ENCODE measurements around the gene PAPOLB.

The PAPOLB gene

DNA sequence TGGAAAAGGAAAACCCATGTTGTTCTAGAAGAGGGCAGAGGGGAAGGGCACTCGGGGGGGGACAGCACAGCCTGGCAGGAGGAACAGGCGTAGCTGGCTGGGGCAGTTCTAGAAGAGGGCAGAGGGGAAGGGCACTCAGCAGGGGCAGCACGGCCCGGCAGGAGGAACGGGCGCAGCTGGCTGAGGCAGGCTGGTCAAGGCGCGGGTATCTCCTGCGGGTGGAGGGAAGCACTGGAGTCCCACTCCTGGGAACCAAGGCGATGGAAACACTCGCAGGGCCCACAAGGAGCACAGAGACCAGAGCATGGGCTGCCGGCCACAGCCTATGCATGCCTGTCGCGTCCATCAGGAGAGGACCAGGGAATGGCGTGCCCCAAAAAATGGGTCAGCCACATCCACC lies 36.7 kb downstream of the PAPOLB start:
- no peak for DNase-seq (ENCODE audit: low read depth in 3 of 3, low spot score in 1 of 3)

DNA sequence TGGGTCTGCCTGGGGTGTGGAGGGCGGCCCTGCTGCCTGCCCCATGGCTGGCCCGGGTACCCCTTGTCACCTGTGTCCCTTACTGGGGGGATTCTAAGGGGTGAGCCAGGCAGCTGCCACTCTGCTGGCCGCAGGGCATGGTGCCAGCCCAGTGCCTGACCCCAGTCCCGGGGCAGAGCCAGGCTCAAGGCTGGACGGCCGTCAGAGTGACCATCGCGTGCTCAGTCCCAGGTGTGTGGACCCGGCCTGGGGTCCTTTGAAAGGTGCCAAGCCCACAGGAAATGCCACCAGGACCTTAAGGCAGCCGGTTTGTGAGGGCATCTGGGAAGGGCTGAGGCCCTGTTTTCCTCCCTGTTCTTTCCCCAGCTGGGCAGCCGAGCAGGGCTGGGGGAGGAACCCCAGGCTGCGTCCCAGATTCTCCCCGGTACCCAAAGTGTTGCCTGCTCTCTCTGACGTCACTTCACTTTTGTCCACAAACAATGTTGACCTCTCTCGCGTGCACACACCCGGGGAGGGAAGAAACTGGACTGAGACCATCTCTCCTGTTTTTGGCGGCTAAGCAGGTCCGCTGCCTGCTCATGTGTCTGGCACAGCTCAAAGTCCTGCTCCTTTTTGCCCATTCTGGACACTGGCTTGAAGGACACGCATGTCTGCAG lies 37.6 kb downstream of the PAPOLB start:
- no peak for DNase-seq (ENCODE audit: low read depth in 3 of 3, low spot score in 1 of 3)

DNA sequence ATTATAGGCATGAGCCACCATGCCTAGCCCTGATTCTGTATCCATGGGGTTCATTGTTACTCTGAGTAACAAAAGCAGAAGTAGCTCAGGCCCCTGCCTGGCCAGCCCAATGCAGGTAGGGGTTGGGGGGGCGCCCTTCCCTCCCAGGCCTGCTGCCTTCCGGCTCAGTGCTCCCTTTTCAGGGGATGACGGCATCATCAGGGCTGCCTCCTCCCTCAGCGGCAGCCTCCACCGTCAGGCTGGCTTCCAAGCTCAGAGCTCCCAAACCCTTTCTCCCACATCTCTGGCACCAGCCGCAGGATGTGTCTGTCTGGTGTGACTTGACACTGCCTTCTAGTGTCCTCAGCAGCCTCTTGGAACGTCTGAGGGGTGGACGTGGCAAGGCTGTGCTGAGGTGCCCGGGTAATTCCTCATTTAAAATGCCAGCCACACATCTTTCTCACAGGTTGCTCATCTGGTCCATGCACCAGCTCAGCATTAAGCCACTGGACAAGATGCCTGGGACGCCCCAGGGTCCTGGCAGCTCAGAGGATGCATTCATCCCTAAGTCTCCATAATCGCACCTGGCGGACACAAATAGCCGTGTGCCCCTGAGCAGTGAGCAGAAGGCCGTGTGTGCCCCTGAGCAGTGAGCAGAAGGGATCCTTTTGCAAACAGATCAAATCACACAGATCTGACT lies 38.2 kb downstream of the PAPOLB start:
- no peak for DNase-seq (ENCODE audit: low read depth in 3 of 3, low spot score in 1 of 3)

DNA sequence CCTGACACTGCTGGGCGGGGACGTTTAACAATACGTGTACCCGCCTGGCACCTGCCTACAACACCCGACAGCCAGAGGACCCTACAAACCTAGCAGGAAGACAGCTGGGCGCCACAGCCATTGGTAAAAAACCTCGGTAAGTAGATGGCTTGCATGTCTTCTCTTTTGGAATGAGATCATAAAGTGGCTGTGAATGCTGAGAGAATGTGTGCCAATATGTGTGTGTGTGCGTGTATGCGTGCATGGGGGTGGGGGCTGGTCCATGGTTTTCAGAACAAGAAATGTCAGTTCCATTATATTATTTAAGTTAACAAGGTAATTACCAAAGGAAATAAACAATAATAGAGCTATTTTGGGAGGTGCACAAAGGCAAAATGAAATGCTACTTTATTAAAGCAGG lies 39.2 kb downstream of the PAPOLB start:
- DNase-seq (ENCODE audit: low read depth in 3 of 3, low spot score in 1 of 3) = no peak

DNA sequence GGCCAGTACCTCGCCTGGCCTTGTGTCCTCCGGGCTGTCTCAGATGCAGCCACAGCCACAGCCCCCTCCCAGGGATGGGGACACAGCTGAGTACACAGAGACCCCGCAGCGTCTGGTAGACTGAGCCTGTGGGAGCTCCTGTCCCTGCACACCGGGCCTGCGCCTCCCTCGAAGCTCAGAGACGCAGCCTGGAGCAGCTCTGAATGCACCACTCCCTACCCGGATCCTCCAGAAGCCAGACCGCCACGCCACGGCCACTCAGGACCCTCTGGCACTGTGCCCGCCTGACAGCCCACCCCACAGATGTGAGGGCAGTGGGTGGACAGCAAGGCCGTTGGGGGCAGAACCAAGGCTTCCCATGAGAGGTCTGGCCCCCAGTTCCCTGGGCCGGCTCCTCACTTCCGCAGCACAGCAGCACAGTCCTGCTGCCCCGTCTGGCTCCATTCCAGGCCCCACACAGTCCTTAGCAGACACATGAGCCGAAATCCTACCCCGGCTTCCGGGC lies 40.8 kb downstream of the PAPOLB start:
- no peak for DNase-seq (ENCODE audit: low read depth in 3 of 3, low spot score in 1 of 3)

DNA sequence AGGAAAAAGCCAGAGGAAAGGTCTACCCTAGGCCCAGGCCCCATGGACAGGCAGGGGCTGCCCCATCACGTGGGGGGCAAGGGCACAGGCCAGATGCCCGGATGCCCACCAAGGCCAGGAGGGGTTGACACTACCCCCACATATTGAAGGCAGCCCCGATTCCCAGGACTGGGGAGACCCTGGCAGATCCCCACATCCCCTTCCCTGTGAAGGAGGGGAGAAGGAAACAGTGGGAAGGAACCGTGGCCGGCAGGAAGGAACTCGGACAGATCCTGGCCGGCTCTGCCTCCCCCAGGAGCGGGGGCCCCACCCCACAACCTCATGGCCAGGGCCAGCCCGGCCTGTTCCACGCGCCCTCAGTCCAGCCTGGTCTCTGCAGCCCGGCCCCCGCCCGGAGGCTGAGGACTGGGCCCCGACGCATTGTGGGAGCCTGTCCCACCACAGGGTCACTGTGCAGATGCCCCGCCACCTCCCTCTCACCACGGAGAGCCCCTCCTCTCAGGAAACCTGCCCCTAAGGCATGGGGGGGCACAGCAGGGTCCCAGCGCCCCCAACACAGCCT lies 41.3 kb downstream of the PAPOLB start:
- DNase-seq (ENCODE audit: low read depth in 3 of 3, low spot score in 1 of 3) = no peak

DNA sequence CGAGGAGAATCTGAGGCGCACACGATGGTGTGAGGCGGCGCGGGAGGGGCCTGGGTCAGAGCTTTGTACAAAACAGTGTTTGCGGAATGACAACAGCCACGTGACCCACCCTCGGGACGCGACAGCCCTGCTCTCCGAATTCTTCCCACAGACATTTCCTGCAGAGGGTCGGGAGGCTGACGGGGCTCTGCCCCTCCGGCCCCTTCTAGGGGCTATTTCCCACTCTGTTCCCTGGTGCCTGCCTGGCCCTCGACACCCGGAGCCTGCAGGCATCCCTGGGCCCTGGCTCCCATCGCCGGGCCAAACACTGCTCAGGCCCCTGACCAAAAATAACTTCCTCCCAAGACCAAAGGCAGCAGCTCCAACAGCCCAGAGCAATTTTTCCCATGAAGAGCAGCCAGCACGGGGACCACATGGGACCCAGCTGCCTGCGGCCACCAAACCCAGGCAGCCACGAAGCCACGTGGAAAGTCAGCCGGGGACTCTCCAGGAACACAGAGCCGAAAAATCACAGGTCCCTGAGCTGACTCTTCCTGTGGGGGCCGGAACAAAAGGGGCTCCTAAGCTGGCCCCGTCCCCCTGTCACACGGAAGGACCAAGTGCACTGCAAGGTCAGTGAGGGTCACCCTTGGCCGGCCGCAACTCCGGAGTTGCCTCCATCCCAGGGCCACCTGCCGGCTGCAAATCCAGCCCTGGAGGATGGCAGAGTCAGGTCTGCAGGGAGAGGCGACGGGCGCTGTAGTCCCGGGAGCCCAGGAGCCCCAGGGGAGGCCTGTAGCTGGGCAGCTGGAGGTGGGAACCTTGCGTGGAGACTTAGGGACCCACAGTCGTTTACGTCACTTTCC lies 42.0 kb downstream of the PAPOLB start:
- no peak for DNase-seq (ENCODE audit: low read depth in 3 of 3, low spot score in 1 of 3)

DNA sequence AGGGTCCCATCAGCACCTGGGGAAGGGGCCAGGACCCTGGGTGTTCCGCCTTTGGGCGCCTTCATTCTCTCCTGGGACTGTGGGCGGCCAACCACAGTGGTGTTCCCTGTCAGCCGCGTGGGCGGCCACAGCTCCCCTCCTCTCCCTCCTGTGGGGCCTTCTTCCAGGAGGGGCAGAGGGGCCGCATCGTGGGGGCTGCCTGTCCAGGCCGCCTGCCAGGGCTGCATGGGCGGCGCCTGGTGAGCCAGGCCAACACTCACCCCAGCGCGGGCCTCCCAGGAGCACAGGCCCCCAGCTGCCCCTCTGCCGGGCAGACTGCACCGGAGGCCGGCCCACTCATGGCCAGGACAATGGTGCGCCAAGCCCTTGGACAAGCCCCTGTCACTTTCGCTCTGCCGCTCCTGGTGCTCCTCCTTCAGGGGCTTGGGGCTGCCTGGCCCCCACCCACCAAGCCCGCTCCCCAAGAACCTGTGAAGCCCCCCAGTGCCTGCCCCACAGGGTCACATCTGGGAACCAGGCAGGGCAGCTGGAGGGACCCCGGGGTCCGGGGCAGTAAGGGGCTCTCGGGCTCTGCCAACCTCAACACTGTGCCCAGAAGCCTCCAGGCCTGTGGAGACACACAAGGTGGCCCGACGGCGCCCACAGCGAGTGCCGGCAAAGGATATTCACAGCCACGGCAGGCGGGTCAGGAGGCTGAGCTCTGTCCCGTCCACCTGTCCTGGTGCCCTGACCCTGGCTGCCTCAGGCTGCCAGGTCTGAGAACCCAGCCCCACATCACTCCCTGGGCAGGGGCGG lies 43.6 kb downstream of the PAPOLB start:
- DNase-seq (ENCODE audit: low read depth in 3 of 3, low spot score in 1 of 3) = no peak

DNA sequence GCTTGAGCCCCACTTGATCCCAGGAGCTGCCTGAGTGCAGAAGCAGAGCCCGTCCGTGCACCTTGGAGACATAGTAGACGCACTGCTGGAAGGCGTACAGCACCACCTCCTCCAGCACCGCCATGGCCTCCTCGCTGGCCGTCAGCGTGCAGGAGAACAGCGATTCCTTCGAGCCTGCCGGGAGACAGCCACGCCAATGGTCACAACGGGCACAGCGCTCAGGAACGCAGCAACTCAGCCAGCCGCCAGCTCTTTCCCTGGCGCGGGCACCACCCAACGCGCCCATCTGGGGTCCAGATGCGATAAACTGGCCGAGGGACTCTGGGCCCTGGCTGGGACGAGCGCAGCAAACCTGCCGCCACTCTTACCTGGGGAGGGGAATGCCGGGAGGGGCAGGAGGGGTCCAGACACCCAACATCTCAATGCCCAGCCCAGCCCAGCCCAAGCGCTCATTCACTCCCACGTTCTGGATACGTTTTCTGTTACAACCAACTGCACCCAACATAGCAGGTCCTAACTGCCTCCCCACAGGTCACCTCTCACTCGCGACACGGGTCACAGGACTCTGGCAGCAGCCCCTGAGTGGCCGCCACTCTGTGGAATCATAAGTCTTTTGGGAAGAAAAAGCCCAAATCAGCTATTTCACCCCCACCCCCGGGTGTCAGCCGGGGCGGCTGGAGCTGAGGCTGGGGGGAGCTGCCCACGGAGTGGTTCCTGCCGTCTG lies 44.5 kb downstream of the PAPOLB start:
- no peak for DNase-seq (ENCODE audit: low read depth in 3 of 3, low spot score in 1 of 3)

DNA sequence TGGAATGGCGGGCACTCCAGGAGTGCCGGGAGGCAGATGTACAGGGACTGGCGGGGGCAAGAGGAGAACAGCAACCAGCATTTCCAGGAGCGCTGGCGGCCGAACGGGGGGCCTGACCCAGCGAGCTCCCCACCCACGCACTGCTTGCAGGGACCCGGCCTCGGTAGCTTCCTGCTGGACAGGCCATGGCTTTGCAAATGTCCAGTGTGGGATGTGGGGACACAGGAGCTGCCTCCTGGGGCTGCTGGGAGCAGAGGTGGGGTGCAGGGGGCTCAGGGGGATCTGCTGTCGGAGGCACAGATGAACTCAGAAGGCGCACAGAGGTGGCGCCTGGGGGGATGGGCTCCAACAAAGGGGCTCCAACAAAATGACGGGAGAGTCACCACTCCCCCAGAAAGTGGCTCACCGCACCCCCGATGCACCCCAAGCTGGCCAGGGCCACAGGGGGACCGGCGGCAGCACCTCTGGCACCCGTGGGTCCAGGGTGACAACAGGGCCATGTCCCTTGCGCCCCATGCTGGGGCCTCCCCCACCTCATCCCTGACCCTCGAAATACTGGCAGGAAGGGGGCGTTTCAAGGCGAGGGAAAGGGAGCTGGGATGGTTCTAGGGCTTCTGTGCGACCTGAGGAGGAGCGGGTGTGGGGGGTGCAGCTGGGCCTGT lies 45.3 kb downstream of the PAPOLB start:
- no peak for DNase-seq (ENCODE audit: low read depth in 3 of 3, low spot score in 1 of 3)

DNA sequence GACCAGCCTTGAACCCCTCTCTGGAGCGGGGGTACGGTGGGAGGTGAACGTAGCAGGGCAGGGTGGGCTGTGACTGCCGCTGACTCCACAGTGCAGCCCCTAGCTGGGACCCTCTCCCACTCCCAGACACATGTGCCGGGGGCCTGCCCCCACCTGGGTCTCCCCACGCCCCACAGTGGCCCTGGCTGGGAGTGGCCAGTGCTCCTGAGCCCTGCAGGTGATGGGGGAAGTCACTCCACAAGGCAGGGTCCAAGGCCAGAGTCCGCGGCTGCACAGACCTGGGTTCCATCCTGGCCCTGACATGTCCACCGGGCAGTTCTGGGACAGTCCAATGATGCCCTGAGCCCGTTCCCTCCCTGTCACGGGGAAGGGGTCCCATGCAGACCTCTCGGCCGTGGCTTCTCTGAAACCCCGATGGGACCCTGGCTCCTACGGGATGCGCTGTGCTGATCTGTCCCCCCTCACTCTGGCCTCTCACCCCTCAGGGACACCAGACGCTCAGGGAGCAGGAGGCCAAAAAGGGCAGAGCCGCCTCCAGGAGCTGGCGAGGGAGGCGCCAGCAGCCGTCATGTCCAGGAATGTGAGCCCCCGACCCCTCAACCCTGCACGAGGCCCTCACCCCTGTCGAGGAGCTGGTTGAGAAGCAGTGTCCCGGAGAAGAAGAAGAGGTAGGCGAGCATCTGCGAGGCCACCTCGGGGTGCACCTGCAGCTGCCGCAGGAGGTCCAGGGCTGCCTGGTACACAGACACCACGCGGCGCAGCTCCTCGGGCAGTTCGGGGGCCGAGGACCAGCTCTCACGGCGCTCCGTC lies 46.0 kb downstream of the PAPOLB start:
- no peak for DNase-seq (ENCODE audit: low read depth in 3 of 3, low spot score in 1 of 3)

DNA sequence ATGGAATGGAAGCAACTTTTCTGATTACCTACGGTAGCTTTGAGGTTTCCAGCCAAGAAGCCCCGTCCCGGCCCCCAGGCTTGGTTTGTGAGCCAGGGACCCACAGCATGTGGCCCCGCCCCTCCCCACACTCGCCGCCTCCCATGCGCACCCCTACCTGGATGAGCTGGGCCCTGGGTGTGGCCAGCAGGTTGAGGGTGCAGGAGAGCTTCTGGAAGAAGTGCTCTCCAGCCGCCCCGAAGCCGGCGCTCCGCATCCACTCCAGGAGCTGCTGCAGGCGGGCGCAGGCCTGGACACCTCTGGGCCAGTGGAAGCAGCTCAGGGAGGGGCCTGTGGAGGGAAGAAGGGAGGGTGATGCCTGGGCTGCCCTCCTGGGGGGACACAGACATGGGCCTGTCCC lies 46.7 kb downstream of the PAPOLB start:
- DNase-seq (ENCODE audit: low read depth in 3 of 3, low spot score in 1 of 3) = no peak

DNA sequence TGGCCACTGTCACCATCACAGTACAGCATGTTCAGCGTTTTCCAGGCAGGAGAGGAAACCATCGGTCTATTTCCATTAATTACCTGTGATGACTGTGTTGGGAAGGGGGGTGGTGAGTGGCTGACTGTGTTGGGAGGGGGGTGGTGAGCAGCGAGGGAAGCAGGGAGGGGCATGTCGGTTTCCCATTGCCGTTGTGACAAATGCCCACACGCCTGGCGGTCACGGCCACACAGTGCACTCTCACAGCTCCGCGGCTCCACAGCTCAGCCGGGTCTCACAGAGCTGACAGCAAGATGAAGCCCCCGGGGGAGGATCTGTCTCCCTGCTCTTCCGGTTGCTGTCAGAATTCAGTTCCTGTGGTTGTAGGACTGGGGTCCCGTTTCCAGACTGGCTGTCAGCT lies 47.4 kb downstream of the PAPOLB start:
- no peak for DNase-seq (ENCODE audit: low read depth in 3 of 3, low spot score in 1 of 3)

DNA sequence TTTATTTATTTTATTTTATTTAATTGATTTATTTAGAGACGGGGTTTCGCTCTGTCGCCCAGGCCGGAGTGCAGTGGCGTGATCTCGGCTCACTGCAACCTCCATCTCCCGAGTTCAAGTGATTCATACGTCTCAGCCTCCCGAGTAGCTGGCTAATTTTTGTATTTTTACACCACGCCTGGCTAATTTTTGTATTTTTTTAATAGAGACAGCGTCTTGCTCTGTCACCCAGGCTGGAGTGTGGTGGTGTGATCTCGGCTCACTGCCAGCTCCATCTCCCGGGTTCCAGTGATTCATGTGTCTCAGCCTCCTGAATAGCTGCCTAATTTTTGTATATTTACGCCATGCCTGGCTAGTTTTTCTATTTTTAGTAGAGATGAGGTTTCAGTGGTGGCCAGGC lies 52.2 kb downstream of the PAPOLB start:
- DNase-seq (ENCODE audit: low read depth in 3 of 3, low spot score in 1 of 3) = no peak

DNA sequence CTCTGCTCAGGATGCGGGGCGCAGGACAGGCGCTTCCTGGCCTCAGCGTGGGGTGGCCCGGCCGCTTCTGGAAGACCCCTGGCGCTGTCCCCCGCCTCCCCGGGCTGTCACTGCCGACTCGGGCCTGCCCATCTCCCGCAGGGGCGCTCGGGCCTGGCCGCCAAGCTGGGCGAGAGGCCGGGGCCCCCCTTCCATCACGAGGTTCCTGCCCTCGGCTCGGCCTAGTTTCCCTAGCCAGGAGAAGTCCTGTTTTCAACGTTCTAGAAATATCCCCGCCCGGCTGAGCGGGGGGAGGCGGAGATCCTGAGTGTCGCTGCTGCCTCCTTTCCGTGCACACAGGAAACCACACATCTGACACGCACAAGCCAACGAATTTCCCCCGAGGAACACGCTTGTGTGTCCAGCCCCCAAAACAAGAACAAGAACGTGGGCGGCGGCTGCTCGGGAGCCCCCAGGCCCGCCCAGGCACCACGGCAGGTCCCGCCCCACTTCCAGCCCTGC lies 52.7 kb downstream of the PAPOLB start:
- DNase-seq (ENCODE audit: low read depth in 3 of 3, low spot score in 1 of 3) = no peak

DNA sequence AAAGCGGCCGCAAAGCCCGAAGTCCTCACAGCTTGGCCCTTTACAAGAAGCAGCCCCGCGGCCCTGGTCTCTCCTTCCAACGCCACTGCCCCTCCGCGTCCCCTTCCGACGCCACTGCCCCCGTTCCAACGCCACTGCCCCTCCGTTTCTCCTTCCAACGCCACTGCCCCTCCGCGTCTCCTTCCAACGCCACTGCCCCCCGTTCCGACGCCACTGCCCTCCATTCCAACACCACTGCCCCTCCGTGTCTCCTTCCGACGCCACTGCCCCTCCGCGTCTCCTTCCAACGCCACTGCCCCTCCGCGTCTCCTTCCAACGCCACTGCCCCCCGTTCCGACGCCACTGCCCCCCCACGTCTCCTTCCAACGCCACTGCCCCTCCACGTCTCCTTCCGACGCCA lies 53.3 kb downstream of the PAPOLB start:
- no peak for DNase-seq (ENCODE audit: low read depth in 3 of 3, low spot score in 1 of 3)

DNA sequence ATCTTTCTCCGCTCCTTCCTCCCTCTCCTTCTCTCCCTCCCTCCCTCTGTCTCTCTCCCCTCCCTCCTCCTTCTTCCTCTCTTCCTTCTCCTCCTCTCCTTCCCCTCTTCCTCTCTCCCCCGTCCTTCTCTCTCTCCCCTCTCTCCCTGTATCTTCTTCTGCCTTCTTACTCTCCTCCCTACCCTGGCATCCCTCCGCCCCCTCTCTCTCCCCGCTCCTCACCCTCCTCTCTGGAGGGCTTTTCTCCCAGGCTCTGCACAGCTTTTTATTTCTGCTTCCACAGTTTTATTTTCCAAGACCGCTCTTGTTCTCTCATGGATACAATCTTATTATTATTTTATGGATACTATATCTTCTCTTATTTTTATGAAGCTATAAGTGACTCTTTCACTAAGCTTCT lies 53.8 kb downstream of the PAPOLB start:
- no peak for DNase-seq (ENCODE audit: low read depth in 3 of 3, low spot score in 1 of 3)

Measured in stimulated activated CD4-positive, alpha-beta T cell treated with anti-CD3 and anti-CD28 coated beads, TNF-alpha, amount 100 ng/mL, for 1 hour (primary cell).